GM12873 (cell line): ENCODE results near the gene FRMD4B.

Experiments
- CTCF ChIP-seq: IDR thresholded peaks from 2 replicates; pipeline ENCODE4 v1.5.1; 2012; ENCODE audit warnings: low read depth, mild to moderate bottlenecking, moderate library complexity, low read length, control low read depth; ENCODE audit not compliant: insufficient read depth; ENCODE audit errors: missing control alignments

Gene FRMD4B

GRCh38 chr3:69204315-69204957 is 181.5 kb downstream of the FRMD4B start:
- no peak for TF ChIP-seq CTCF

- no peak for TF ChIP-seq CTCF
Measured at GRCh38 chr3:69203631-69204314, 182.1 kb downstream of the FRMD4B start.

- no peak for TF ChIP-seq CTCF
Measured at GRCh38 chr3:69201658-69202057, 184.2 kb downstream of the FRMD4B start.

- TF ChIP-seq CTCF: no peak
Measured at GRCh38 chr3:69200384-69201068, 185.4 kb downstream of the FRMD4B start.

- no peak for TF ChIP-seq CTCF
Measured at GRCh38 chr3:69199942-69200341, 185.9 kb downstream of the FRMD4B start.

GRCh38 chr3:69197922-69198530 is 187.9 kb downstream of the FRMD4B start:
- TF ChIP-seq CTCF: no peak

- TF ChIP-seq CTCF: no peak
Measured at GRCh38 chr3:69197455-69197854, 188.4 kb downstream of the FRMD4B start.
